Mesendoderm (in vitro differentiated cells): ENCODE data around the gene MDFIC.

Experiments
- DNase-seq: peaks from one replicate; pipeline ENCODE4 v3.0.0; 2013
- H2AK5ac ChIP-seq: 2 replicates; pipeline ENCODE4 v1.6.1; 2013; ENCODE audit warnings: low read length, inconsistent platforms
- H2BK120ac ChIP-seq: 2 replicates; pipeline ENCODE4 v1.6.1; 2013; ENCODE audit warnings: low read depth, mild to moderate bottlenecking, low read length, moderate library complexity, mixed read lengths
- H2BK15ac ChIP-seq: replicated peaks from 2 replicates; pipeline ENCODE4 v1.6.1; 2013; ENCODE audit warnings: low read depth, mild to moderate bottlenecking, moderate library complexity
- H2BK5ac ChIP-seq: 2 replicates; pipeline ENCODE4 v1.6.1; 2013; ENCODE audit warnings: low read length, inconsistent platforms
- H3K18ac ChIP-seq: 2 replicates; pipeline ENCODE4 v1.6.1; 2013; ENCODE audit warnings: mild to moderate bottlenecking, low read length, mixed read lengths
- H3K23ac ChIP-seq: one replicate; pipeline ENCODE4 v1.6.1; 2013; ENCODE audit warnings: low read length
- H3K27ac ChIP-seq: 2 replicates; pipeline ENCODE4 v1.5.1; 2013; ENCODE audit warnings: low read depth, mild to moderate bottlenecking, inconsistent platforms, low read length, moderate library complexity
- H3K27me3 ChIP-seq: 2 replicates; pipeline ENCODE4 v1.6.1; 2013; ENCODE audit warnings: low read length, control low read depth, mild to moderate bottlenecking, inconsistent platforms; ENCODE audit not compliant: insufficient read depth, poor library complexity
- H3K36me3 ChIP-seq: 2 replicates; pipeline ENCODE4 v1.6.1; 2013; ENCODE audit warnings: low read length, inconsistent platforms; ENCODE audit not compliant: control insufficient read depth, insufficient read depth
- H3K4ac ChIP-seq: one replicate; pipeline ENCODE4 v1.6.1; 2013; ENCODE audit warnings: low read depth, mild to moderate bottlenecking, low read length, moderate library complexity
- H3K4me1 ChIP-seq: 2 replicates; pipeline ENCODE4 v1.6.1; 2013; ENCODE audit warnings: low read depth, low read length, inconsistent platforms; ENCODE audit not compliant: control insufficient read depth
- H3K4me2 ChIP-seq: 2 replicates; pipeline ENCODE4 v1.6.1; 2013; ENCODE audit warnings: low read length
- H3K4me3 ChIP-seq: 2 replicates; pipeline ENCODE4 v1.5.1; 2013; ENCODE audit warnings: mild to moderate bottlenecking, low read length
- H3K56ac ChIP-seq: one replicate; pipeline ENCODE4 v1.6.1; 2013; ENCODE audit warnings: low read length
- H3K79me1 ChIP-seq: 2 replicates; pipeline ENCODE4 v1.6.1; 2013; ENCODE audit warnings: low read length, inconsistent platforms
- H3K79me2 ChIP-seq: 2 replicates; pipeline ENCODE4 v1.6.1; 2013; ENCODE audit warnings: mild to moderate bottlenecking, low read length; ENCODE audit not compliant: control insufficient read depth, insufficient read depth
- H3K9ac ChIP-seq: 2 replicates; pipeline ENCODE4 v1.6.1; 2013; ENCODE audit warnings: low read length, inconsistent platforms
- H4K5ac ChIP-seq: one replicate; pipeline ENCODE4 v1.6.1; 2013; ENCODE audit warnings: low read length
- H4K8ac ChIP-seq: one replicate; pipeline ENCODE4 v1.6.1; 2013; ENCODE audit warnings: low read depth, mild to moderate bottlenecking, control low read depth, low read length, moderate library complexity
- WGBS: extraction: QIAGEN DNeasy Blood & Tissue Kit; methylation state at CpG from one replicate; pipeline ENCODE4 v1.1.7; 2013; ENCODE audit warnings: low lambda C conversion rate, missing lambda C conversion rate; ENCODE audit not compliant: insufficient coverage; ENCODE audit errors: extremely low coverage; 5-methylcytosine and 5-hydroxymethylcytosine counted together

The MDFIC gene

GRCh38 chr7:114956702-114957101, 34.8 kb downstream of the MDFIC start:
- Histone ChIP-seq H3K27me3 (no peaks in the 10 kb centered on the region), H2BK120ac (no peak overlapping the region), H3K27ac (no peak overlapping the region), H3K18ac (no peak overlapping the region), H4K8ac (no peak overlapping the region), H3K9ac (no peak overlapping the region), H3K4me1 (peaks cover 3% of the 10 kb centered on the region), H3K4me2 (no peak overlapping the region), H3K79me1 (no peaks in the 10 kb centered on the region), H3K36me3 (no peaks in the 10 kb centered on the region), H3K23ac (no peak overlapping the region), H2BK5ac (no peak overlapping the region), H2BK15ac (no peak overlapping the region), H3K56ac (no peak overlapping the region), H4K5ac (no peak overlapping the region), H3K4ac (no peak overlapping the region), H3K4me3 (no peak overlapping the region), H2AK5ac (no peak overlapping the region), H3K79me2 (no peaks in the 10 kb centered on the region)
- no peak for DNase-seq

- Histone ChIP-seq H3K27ac (no peak overlapping the region), H2BK120ac (no peak overlapping the region), H3K36me3 (no peaks in the 10 kb centered on the region), H3K56ac (no peak overlapping the region), H3K18ac (no peak overlapping the region), H4K8ac (no peak overlapping the region), H2BK5ac (no peak overlapping the region), H3K9ac (no peak overlapping the region), H2BK15ac (no peak overlapping the region), H3K4me2 (no peak overlapping the region), H4K5ac (no peak overlapping the region), H2AK5ac (no peak overlapping the region), H3K4ac (no peak overlapping the region), H3K27me3 (no peaks in the 10 kb centered on the region), H3K4me3 (no peak overlapping the region), H3K23ac (no peak overlapping the region), H3K79me2 (no peaks in the 10 kb centered on the region), H3K4me1 (peaks cover 3% of the 10 kb centered on the region), H3K79me1 (no peaks in the 10 kb centered on the region)
- DNase-seq, result no peak
- no CpG with 5 or more reads among the region's 1 CpG for WGBS
Measured at GRCh38 chr7:114957444-114957843, 35.5 kb downstream of the MDFIC start.

GRCh38 chr7:114959931-114960330, 38.0 kb downstream of the MDFIC start:
- DNase-seq, result no peak
- peaks cover 3% of the 10 kb centered on the region for H3K4me1 ChIP-seq
- no peak overlapping the region for H4K5ac ChIP-seq
- H3K4me3 ChIP-seq, result no peak overlapping the region
- peaks cover 1% of the 10 kb centered on the region for H3K79me1 ChIP-seq
- H3K18ac ChIP-seq, result no peak overlapping the region
- H3K9ac ChIP-seq, result no peak overlapping the region
- H3K27me3 ChIP-seq, result no peaks in the 10 kb centered on the region
- H2BK15ac ChIP-seq, result no peak overlapping the region
- H4K8ac ChIP-seq, result no peak overlapping the region
- no peak overlapping the region for H3K4me2 ChIP-seq
- no peak overlapping the region for H2BK120ac ChIP-seq
- H2AK5ac ChIP-seq, result no peak overlapping the region
- H3K23ac ChIP-seq, result no peak overlapping the region
- no peaks in the 10 kb centered on the region for H3K79me2 ChIP-seq
- no peak overlapping the region for H2BK5ac ChIP-seq
- H3K56ac ChIP-seq, result no peak overlapping the region
- WGBS, result no CpG with 5 or more reads among the region's 3 CpGs
- H3K4ac ChIP-seq, result no peak overlapping the region
- no peaks in the 10 kb centered on the region for H3K36me3 ChIP-seq
- no peak overlapping the region for H3K27ac ChIP-seq

- no peak overlapping the region for H2BK5ac ChIP-seq
- no peak overlapping the region for H2BK120ac ChIP-seq
- no peak overlapping the region for H3K27ac ChIP-seq
- no peak overlapping the region for H3K4me3 ChIP-seq
- no CpG with 5 or more reads among the region's 3 CpGs for WGBS
- H3K9ac ChIP-seq, result no peak overlapping the region
- H4K5ac ChIP-seq, result no peak overlapping the region
- no peak for DNase-seq
- H4K8ac ChIP-seq, result no peak overlapping the region
- no peak overlapping the region for H3K23ac ChIP-seq
- no peaks in the 10 kb centered on the region for H3K36me3 ChIP-seq
- no peak overlapping the region for H2AK5ac ChIP-seq
- no peaks in the 10 kb centered on the region for H3K79me2 ChIP-seq
- no peak overlapping the region for H3K56ac ChIP-seq
- no peak overlapping the region for H3K4me2 ChIP-seq
- H3K4ac ChIP-seq, result no peak overlapping the region
- H3K27me3 ChIP-seq, result no peaks in the 10 kb centered on the region
- H3K4me1 ChIP-seq, result no peaks in the 10 kb centered on the region
- no peak overlapping the region for H3K18ac ChIP-seq
- H2BK15ac ChIP-seq, result no peak overlapping the region
- peaks cover 7% of the 10 kb centered on the region for H3K79me1 ChIP-seq
Measured at GRCh38 chr7:114962441-114962840, 40.5 kb downstream of the MDFIC start.

- no CpG with 5 or more reads among the region's 2 CpGs for WGBS
- H3K27me3 ChIP-seq, result no peaks in the 10 kb centered on the region
- H3K79me2 ChIP-seq, result peaks cover 4% of the 10 kb centered on the region
Measured at GRCh38 chr7:114966156-114966555, 44.3 kb downstream of the MDFIC start.

GRCh38 chr7:114969096-114969495, 47.2 kb downstream of the MDFIC start:
- peaks cover 8% of the 10 kb centered on the region for H3K79me1 ChIP-seq
- no peak overlapping the region for H3K23ac ChIP-seq
- no peak overlapping the region for H3K18ac ChIP-seq
- H4K8ac ChIP-seq, result no peak overlapping the region
- H2AK5ac ChIP-seq, result no peak overlapping the region
- H3K36me3 ChIP-seq, result no peaks in the 10 kb centered on the region
- H3K4ac ChIP-seq, result no peak overlapping the region
- H3K4me2 ChIP-seq, result no peak overlapping the region
- no peak for DNase-seq
- no peak overlapping the region for H3K4me3 ChIP-seq
- H2BK120ac ChIP-seq, result no peak overlapping the region
- no peak overlapping the region for H4K5ac ChIP-seq
- no peak overlapping the region for H3K9ac ChIP-seq
- H3K4me1 ChIP-seq, result no peaks in the 10 kb centered on the region
- peaks cover 6% of the 10 kb centered on the region for H3K79me2 ChIP-seq
- H2BK5ac ChIP-seq, result no peak overlapping the region
- no peak overlapping the region for H3K27ac ChIP-seq
- WGBS, result no CpG with 5 or more reads among the region's 4 CpGs
- H2BK15ac ChIP-seq, result no peak overlapping the region
- H3K27me3 ChIP-seq, result no peaks in the 10 kb centered on the region
- no peak overlapping the region for H3K56ac ChIP-seq

More at GRCh38 chr7:114966156-114966555, 44.3 kb downstream of the MDFIC start:
- no peak overlapping the region for H2BK15ac ChIP-seq
- no peak overlapping the region for H3K56ac ChIP-seq
- no peak overlapping the region for H2BK5ac ChIP-seq
- H3K4ac ChIP-seq, result no peak overlapping the region
- H4K8ac ChIP-seq, result no peak overlapping the region
- H3K23ac ChIP-seq, result no peak overlapping the region
- H3K4me2 ChIP-seq, result no peak overlapping the region
- DNase-seq, result no peak
- no peak overlapping the region for H3K18ac ChIP-seq
- H3K36me3 ChIP-seq, result no peaks in the 10 kb centered on the region
- no peak overlapping the region for H4K5ac ChIP-seq
- H3K9ac ChIP-seq, result no peak overlapping the region
- no peak overlapping the region for H3K4me3 ChIP-seq
- no peaks in the 10 kb centered on the region for H3K4me1 ChIP-seq
- no peak overlapping the region for H3K27ac ChIP-seq
- no peak overlapping the region for H2BK120ac ChIP-seq
- no peak overlapping the region for H2AK5ac ChIP-seq
- H3K79me1 ChIP-seq, result peaks cover 9% of the 10 kb centered on the region
